GM18508 (cell line): ENCODE results near the gene SPPL2B.

Source experiments
- ATAC-seq: cut with Tn5 transposase; IDR thresholded peaks from one replicate; pipeline ENCODE4 v1.9.1; 2021; ENCODE audit warnings: moderate number of reproducible peaks; ENCODE audit not compliant: insufficient read depth, unreplicated experiment

Gene SPPL2B

DNA sequence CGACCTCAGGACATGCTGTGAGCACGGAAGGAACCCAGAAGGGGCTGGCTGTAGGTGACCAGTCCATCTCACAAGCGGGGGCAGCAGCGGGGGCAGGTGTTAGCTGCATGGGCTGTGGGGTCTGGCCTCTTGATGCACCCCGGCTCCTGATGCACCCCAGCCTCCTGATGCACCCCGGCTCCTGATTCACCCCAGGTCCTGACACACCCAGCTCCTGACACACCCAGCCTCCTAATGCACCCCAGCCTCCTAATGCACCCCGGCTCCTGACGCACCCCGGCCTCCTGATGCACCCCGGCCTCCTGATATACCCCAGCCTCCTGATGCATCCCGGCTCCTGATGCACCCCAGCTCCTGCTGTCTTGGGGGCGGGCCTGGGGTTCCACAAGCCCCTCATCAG lies 7.5 kb upstream of the SPPL2B start:
- no peak for ATAC-seq

DNA sequence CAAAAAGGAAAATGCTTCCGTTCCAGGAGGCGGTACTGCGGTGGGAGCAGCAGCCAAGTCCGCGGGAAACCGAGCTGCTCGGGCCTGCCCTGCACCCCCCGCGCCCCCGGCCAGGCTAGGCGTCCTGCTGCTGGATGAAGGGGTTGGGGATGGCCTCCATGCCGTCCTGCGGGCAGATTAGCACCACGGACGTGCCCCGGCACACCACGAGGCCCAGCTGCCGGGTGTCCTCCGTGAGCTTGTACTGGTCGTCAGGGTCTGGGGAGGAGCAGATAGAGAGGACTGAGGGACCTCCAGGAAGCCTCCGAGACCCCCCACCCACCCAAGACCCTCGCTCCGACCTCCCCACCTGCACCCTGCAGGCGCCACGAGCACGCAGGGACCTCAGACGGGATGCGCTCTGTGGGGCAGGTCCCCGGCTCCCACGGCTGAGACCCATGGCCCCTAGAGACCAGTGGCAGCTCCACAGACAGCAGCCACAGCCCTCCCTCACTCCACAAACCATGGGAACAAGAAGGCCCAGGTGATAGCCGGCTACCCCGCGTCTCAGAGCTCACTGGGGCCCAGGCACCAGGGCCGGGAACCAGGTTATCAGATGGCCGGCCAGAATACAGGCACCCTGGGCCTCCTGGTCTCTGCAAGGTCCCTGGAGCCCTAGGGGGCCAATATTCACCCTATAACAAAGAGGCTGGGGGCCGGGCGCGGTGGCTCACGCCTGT lies 6.8 kb upstream of the SPPL2B start:
- no peak for ATAC-seq

DNA sequence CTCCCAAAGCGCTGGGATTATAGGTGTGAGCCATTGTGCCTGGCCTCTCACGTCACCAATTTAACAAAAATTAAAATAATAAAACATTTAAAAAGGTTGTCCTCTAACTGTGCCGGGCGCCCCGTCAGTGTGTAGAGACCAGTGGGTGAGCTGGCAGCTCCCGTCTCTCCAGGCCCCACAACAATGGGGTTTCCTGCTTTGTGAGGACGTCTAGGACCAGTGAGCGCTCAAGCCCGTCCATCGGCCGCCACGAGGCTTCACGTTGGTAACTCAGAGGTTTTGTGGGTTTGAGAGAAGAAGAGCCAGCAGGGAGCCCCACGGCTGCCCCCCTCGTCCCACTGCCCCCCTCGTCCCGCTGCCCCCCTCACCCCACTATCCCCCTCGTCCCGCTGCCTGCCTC lies 4.8 kb upstream of the SPPL2B start:
- ATAC-seq = no peak

DNA sequence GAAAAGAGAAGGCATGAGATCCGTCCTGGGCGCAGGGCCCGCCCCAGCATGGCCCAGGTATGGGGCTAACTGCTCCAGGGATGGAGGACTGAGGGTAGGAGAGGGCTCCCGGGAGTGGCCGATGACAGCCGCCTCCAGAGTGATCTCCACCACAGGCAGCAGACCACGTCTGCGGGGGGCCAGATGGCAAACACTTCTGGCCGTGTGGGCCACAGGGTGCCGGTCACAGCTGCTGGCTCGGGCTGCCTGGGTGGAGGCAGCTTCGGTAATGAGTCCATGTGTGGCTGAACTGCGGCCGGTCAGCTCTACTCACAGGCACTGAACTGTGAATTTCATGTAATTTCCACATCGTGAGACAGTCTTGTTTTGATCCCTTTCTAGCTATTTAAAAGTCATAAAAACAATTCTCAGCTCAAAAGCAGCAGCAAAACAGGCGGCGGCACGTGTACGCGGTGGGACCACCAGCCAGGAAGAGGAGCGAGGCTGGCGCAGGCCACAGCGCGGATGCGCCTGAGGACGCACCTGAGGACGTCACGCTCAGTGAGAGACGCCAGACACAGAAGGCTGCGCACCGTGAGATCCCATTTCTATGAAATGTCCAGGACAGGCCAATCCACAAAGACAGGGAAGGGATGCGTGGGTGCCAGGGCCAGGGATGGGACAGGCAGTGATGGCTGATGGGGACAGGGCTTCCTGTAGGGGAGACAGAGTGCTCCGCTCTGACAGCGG lies 4.1 kb upstream of the SPPL2B start:
- ATAC-seq = no peak

DNA sequence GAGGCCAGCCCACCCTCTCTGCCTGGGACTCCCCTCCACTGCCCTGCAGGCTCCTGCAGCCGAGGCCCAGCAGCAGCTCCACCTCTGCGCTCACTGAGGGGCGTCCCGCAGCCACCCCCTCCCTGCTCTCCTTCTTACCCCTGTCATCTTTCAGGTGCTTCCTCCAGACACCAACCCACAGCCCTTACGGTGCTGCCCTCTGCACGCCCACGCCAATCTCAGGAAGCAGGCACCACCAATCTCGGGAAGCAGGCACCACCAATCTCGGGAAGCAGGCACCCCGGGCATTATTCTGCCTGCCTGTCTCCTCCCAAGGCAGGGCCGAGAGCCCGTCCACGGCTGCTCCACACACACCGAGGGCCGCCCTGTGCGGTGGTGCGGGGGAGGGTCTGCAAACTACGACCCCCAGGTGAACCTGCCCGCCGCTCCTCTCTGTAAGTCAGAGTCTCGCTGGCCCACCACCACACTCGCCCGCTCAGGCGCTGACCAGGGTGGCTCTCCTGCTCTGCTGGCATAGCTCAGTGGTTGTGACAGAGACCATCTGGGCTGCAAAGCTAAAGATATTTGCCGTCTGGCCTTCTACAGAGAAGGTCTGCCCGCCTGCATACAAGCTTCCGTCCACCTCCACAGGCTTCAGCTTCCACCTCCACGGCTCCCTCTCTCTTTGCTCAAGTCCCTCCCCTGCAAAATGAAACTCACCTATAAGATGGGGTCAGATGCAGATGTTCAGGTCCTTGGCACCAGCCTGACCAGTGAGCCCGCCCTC lies 3.0 kb upstream of the SPPL2B start:
- ATAC-seq = no peak

DNA sequence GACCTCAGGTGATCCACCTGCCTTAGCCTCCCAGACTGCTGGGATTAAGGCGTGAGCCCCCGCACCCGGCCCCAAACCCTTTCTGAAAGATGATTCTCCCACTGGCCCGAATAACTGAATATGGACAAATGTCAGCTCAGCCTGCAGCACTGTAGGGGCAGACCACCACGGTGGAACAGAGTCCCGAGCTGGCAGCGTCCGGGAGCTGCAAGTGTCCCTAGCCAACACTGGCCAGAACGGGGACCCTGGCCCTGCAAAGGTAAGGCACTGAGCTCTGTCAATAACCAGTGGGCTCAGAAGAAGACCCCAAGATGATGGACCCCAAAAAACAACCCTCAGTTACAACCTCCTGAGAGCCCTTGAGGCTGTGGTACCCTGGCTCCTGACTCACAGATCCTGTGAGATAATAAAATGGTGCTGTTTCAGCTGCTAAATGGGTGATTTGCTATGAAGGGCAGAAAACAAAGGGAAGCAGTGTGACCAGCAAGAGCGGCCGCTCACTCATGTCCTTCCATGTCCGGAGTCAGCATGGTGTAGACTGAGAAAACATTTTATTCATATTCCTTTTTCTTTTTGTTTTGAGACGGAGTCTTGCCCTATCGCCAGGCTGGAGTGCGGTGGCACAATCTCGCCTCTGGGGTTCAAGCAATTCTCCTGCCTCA lies 1.7 kb upstream of the SPPL2B start:
- no peak for ATAC-seq

DNA sequence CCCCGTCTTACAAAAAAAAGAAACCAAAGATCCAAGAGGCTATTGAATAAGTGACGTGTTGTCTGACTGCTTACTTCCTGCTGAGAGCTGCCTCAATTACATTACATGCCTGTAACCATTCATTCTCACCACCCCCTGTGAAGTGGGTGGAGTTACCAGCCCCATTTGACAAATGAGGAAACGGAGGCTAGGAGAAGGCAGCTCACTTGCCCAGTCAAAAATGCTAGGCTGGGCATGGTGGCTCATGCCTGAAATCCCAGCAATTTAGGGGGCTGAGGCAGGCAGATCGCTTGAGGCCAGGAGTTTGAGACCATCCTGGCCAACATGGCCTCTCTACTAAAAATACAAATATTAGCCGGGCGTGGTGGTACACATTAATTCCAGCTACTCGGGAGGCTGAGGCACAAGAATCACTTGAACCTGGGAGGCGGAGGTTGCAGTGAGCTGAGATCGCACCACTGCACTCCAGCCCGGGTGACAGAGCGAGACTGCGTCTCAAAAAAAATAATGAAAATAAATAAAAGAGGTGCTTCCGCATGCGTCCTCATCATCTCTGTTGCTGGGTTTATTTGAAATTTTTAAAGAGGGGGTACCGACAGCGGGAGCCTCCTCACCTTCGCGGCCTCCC lies 597 bp upstream of the SPPL2B start:
- ATAC-seq = no peak

DNA sequence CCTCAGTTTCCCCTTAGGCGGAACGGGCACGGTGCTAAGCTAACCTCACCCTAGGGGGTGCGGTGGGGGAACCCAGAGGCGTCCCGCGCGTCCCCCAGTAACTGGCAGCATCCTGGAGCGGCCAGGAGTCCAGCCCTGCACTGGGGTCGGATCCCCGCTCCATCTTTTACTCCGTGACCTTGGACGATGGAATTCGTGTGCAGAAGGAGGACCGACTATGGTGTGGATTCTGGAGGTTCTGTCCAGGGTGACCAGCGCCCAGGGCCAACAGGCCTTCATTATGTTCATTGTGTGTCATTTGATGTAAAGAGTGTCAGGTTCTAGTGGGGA lies 630 bp downstream of the SPPL2B start:
- ATAC-seq = no peak

DNA sequence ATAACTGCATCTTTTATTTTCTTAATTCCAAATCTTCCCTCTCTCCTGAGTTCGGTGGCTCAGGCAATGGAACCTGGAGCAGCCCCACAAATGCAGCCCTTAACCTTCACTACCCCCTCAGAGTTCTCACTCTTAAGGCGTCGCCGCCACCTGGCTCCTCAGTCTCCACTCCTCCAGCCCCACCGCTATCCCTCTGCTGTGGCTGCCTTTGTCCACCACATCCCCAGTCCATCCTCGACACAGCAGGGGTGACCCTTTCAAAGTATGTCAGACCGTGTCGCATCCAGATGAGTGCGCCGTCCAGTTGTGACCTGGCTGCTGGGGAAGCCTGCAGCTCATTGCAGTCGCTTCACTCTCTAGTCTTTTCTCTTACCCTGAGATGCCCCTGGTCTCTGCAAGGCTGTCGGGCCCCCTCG lies 1.0 kb downstream of the SPPL2B start:
- no peak for ATAC-seq

DNA sequence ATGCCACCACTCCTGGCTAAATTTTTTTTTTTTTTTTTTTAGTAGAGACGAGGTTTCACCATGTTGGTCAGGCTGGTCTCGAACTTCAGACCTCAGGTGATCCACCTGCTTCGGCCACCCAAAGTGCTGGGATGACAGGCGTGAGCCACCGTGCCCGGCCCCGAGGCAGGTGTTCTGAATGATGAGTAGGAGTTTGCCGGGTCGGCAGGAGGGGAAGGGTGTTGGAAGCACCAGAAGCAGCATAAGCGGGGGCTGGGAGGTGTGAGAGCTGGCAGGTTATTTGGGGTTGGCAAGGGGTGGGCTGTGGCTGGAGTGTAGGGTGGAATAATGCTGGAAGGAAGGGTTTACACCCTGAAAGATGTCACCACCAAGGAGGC lies 1.8 kb downstream of the SPPL2B start:
- no peak for ATAC-seq

DNA sequence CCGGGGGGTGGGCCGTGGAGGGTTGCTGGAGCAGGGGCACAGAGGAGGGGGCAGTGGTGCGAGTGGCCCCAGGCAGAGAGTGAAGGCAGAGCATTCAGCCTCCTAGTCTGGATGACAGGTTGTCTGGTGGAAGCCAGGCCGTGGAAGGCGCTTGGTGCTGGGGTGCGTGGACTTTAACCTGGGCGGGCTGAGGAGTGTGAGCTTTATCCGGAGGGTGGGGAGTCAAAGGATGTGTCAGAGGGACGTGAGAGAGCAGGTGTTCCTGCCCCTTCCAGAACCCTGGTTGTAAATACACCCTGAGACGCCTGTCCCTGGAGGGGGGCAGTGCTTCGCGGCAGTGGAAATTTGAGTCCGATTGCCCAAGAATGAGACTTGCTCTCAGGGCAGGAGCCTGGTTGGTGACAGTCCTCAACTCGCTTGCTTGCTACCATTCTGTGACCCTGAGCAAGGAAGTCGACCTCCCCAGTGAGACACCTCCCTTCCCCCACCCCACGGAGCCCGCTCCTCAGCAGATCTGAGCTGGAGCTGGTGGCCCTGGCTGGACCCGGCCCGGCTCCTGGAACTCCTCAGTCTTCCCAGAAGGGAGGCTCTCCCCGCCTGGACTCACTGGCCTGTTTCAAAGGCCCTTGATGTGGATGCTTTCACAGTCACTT lies 2.3 kb downstream of the SPPL2B start:
- ATAC-seq = no peak

DNA sequence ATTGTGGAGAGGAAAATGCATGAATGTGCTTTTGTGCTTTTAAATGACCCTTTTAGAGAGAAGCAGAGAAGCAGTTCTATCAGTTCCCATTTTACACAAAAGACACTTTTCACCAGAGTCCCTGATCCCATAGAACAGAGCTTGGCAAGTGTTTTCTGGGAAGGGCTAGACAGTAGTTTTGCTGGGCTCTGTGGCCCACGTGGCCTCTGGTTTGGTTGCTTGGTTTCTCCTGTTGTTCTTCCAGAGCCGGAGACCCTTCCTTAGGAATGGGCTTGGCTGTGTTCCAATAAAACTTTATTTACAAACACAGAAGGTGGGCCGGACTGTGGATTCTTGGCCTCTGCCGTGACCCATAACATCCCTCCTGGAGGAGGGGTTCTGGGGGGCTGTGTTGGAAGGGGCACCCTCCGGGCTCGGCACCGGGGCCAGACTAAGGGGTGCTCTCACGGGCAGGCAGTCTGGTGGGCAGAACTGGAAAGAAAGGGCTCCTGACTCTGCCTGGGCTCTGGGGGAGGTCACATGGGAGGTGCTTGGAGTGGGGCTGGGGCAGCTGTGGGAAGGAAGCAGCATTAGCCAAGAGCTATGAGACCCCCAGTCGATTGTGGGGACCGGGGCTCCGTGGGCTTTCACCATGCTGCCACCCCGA lies 3.2 kb downstream of the SPPL2B start:
- no peak for ATAC-seq

DNA sequence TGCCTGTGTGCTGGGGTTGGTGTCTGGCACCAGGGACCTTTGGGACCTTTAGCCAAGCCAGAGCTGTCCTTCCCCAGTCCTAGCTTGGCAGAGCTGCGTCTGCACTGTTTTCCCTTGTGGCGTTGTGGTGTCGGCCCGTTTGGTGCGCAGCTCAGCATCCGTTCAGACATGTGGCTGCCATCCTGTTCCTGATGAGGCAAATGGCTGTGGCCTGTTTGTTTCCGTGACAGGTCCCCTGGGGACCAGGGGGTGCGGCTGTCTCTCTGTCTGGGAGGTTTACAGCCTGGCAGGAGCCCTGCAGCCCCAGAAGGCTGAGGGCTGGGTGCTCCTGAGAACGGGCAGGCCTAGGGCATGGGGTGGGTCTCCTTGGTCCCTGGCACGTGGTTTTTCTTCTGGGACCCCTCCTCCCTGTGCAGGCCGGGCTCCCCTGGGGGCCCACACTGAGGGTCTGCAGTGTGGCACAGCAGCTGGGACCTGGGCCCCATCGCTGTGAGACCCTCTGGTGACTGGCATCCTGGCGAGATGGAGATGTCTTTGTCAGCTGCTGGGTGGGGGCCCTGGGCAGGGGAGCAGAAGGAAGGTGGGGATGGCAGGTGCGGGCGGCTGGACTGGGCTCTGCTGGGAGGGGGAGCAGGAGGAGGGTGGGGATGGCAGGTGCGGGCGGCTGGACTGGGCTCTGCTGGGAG lies 4.0 kb downstream of the SPPL2B start:
- no peak for ATAC-seq

DNA sequence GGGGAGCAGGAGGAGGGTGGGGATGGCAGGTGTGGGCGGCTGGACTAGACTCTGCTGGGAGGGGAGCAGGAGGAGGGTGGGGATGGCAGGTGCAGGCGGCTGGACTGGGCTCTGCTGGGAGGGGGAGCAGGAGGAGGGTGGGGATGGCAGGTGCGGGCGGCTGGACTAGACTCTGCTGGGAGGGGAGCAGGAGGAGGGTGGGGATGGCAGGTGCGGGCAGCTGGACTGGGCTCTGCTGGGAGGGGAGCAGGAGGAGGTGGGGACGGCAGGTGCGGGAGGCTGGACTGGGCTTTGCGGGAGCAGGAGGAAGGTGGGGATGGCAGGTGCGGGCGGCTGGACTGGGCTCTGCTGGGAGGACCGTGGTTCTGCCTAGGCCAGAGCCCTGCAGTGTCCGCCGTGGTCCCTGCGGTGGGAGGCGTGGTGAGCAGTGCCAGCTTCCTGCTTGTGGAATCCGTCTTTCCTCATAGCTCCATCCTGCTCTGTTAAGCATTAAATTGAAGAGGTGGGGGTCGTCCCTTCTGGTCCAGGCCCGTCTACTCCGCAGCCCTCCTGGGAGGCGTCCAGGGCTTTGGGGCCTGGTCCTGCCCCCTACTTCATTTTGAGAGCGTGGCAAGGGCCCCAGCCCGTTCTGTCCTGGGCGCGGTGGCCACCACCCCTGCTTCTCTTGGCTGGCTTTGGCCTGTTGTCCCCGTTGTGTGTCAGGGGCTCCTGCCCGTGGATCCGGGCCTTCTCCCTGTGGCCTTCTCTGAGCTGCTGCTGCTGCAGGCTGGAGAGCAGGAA lies 4.7 kb downstream of the SPPL2B start:
- no peak for ATAC-seq

DNA sequence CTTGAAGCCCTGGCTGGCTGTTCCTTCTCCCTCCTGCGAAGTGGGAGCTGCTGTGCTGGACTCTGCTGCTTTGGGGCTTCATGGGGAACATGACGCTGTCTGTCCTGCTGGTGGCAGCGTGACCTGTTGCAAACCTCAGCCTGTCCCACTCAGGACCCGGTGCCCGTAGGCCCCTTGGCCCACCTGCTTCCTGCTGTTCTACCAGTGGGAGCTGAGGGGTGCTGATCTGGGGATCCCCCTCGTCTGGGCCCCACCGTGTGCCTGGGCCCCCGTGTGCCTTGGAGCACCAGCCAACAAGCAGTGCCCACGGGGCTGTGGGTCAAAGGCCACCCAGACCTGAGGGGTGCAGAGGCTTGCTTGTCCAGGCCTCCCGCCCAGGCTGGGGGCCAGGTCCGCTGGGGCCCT lies 5.3 kb downstream of the SPPL2B start:
- ATAC-seq = no peak

DNA sequence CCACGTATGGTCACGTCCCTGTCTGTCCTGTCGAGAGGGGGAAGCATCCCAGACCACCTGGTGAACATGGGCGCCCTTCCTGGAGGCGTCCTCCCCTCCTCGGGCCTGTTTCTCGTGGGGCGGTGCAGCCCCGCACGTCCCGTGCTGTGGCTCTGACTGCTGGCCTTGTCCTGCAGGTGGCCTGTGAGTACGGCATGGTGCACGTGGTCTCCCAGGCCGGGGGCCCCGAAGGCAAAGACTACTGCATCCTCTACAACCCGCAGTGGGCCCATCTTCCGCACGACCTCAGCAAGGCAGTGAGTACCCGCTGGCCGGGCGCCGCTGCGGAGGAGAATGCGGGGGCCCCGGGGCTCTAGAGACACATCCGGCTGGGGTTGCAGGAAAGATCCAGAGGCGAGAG lies 5.9 kb downstream of the SPPL2B start:
- ATAC-seq = no peak

DNA sequence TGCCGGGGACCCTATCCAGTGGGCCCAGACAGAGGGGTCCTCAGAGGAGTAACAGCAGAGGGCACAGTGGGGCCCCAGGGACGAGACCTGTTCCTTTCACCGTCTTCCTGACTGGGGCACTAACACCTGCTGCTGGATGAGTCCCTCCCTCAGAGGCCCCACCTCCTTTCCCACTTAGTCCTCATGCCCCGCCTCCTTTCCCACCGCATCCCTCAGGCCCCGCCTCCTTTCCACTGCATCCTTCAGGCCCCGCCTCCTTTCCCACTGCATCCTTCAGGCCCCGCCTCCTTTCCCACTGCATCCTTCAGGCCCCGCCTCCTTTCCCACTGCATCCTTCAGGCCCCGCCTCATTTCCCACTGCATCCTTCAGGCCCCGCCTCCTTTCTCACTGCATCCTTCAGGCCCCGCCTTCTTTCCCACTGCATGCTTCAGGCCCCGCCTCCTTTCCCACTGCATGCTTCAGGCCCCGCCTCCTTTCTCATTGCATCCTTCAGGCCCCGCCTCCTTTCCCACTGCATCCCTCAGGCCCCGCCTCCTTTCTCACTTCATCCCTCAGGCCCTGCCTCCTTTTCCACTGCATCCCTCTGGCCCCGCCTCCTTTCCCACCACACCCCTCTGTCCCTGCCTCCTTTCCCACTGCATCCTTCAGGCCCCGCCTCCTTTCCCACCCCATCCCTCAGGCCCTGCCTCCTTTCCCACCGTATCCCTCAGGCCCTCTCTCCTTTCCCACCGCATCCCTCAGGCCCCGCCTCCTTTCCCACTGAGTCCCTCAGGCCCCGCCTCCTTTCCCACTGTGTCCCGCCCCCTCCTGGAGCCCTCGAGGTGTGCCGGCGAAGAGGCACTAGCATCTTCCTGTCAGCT lies 6.7 kb downstream of the SPPL2B start:
- no peak for ATAC-seq
